NT2/D1 (cell line): ENCODE results near the gene NGRN.
A peak's percentile ranks its signal among the peaks of the same experiment; 100 is the strongest.
"Not testable (repeated sequence)": the region's sequence is repeated elsewhere in the genome, so short reads cannot be mapped to it uniquely, and the experiment has no call there.

Experiments used
- DNase-seq: peaks from one replicate; pipeline ENCODE4 v3.0.0-alpha.2; 2011; ENCODE audit warnings: low read depth, low spot score
- H3K27me3 ChIP-seq: 2 replicates; pipeline ENCODE4 v1.6.0; 2011; ENCODE audit warnings: mild to moderate bottlenecking; ENCODE audit not compliant: insufficient read length, insufficient read depth
- H3K36me3 ChIP-seq: 2 replicates; pipeline ENCODE4 v1.6.1; 2011; ENCODE audit warnings: mild to moderate bottlenecking, low read length, mixed read lengths; ENCODE audit not compliant: insufficient read depth, insufficient read length
- H3K4me1 ChIP-seq: 2 replicates; pipeline ENCODE4 v1.5.1; 2011; ENCODE audit not compliant: insufficient read depth, insufficient read length
- H3K4me3 ChIP-seq: 2 replicates; pipeline ENCODE4 v1.5.1; 2011; ENCODE audit warnings: low read depth; ENCODE audit not compliant: insufficient read length
- H3K9ac ChIP-seq: 2 replicates; pipeline ENCODE4 v1.6.0; 2011; ENCODE audit warnings: low read depth; ENCODE audit not compliant: insufficient read length
- H3K9me3 ChIP-seq: 2 replicates; pipeline ENCODE4 v1.5.1; 2011; ENCODE audit warnings: mild to moderate bottlenecking, low read length; ENCODE audit not compliant: insufficient read depth
- SUZ12 ChIP-seq: IDR thresholded peaks from 2 replicates; pipeline ENCODE4 v1.6.1; 2011; ENCODE audit not compliant: insufficient read length, insufficient read depth; ENCODE audit errors: extremely low read depth
- YY1 ChIP-seq: IDR thresholded peaks from 2 replicates; pipeline ENCODE4 v1.6.1; 2011; ENCODE audit not compliant: insufficient read length, insufficient read depth
- ZNF274 ChIP-seq: IDR thresholded peaks from 2 replicates; pipeline ENCODE4 v1.6.1; 2011; ENCODE audit warnings: mild to moderate bottlenecking, low read depth, low read length

The NGRN gene

DNA sequence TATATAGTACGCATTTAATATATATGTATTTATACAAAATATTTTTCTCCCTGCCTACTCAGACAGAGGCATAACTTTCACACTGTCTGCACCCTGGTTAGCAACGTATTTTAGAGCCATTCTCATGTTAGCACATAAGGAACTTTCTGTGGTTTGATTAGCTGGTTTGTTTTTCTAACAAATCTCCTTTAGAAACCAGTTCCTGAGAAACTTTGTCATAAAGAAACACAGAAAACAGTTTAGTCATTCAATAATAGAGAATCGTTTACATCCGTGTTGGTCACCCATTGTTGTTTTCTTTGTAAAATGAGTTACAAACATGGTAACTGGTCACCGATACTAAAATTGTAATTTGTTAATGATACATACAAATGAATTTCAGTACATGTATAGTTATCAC, 5.9 kb upstream of the NGRN start:
- Histone ChIP-seq H3K36me3 (no peaks in the 10 kb centered on the region), H3K9me3 (no peaks in the 10 kb centered on the region), H3K27me3 (no peaks in the 10 kb centered on the region), H3K4me1 (peaks cover 5% of the 10 kb centered on the region), H3K4me3 (no peak overlapping the region), H3K9ac (no peak overlapping the region)
- TF ChIP-seq ZNF274 (no peak), SUZ12 (no peak), YY1 (no peak)
- DNase-seq: no peak

DNA sequence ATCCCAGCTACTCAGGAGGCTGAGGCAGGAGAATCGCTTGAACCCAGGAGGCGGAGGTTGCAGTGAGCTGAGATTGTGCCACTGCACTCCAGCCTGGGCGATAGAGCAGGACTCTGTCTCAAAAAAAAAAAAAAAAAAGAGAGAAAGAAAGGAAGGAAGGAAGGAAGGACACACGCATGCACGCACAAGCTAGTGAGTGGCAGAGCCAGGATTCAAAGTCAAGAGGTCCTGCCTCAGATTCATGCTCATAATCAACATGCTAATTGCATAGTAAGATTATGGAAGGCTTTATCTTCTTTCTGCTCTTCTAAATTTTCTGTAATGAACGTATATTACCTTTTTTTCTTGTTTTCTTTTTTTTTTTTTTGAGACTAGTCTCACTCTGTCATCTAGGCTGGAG, 4.7 kb upstream of the NGRN start:
- not testable (repeated sequence) for H3K36me3 ChIP-seq, H3K9me3 ChIP-seq, H3K9ac ChIP-seq, H3K4me3 ChIP-seq, H3K4me1 ChIP-seq, H3K27me3 ChIP-seq, DNase-seq

DNA sequence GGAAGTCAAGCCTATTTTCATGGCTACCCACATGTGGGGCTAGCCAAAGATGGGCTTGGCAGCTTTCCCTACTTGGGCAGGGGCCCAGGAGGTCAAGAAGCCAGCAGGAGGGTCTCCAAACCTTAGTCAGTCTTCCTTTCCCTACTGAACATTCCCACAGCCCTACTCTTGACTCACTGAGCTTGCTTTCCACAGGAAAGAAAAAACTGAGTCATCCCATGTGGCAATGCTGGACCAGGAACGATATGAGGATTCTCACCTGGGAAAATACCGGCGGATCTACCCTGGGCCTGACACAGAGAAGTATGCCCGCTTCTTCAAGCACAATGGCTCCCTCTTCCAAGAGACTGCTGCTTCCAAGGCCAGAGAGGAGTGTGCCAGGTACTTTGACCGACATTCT, 3.7 kb upstream of the NGRN start:
- H3K9ac ChIP-seq: no peak overlapping the region
- H3K9me3 ChIP-seq: no peaks in the 10 kb centered on the region
- no peak overlapping the region for H3K4me3 ChIP-seq
- TF ChIP-seq SUZ12: no peak
- no peak for TF ChIP-seq YY1
- TF ChIP-seq ZNF274: no peak
- peaks cover 3% of the 10 kb centered on the region for H3K36me3 ChIP-seq
- DNase-seq: no peak
- H3K27me3 ChIP-seq: no peaks in the 10 kb centered on the region
- no peaks in the 10 kb centered on the region for H3K4me1 ChIP-seq

GRCh38 chr15:90262426-90262825, 3.0 kb upstream of the NGRN start:
- no peak for DNase-seq
- Histone ChIP-seq H3K9ac (no peak overlapping the region), H3K9me3 (no peaks in the 10 kb centered on the region), H3K27me3 (no peaks in the 10 kb centered on the region), H3K4me3 (no peak overlapping the region), H3K36me3 (peaks cover 9% of the 10 kb centered on the region), H3K4me1 (no peaks in the 10 kb centered on the region)
- no peak for TF ChIP-seq ZNF274
- no peak for TF ChIP-seq SUZ12
- no peak for TF ChIP-seq YY1

DNA sequence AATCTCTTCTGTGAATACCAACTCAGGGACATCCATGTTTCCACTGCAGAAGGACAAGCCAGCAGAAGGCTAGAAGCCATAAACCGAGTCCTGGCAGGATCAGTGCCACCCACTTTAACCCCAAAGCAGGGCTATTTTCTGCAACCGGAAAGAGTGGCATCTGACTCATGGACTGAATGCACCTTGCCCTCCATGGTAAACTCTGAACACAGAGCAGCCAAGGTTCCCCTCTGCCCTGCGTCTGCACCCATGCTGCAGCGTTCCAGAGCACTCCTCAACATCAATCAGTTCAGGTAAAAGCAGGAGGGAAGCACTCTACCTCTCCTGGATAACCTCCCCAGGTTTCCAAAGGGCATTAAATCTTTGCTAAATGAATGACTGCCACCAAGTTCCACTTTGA, 801 bp upstream of the NGRN start:
- no peak for DNase-seq
- H3K4me3 ChIP-seq: peak overlapping the region; percentile 87
- no peaks in the 10 kb centered on the region for H3K9me3 ChIP-seq
- H3K4me1 ChIP-seq: no peaks in the 10 kb centered on the region
- peaks cover 28% of the 10 kb centered on the region for H3K36me3 ChIP-seq
- H3K9ac ChIP-seq: peak overlapping the region; percentile 97
- no peaks in the 10 kb centered on the region for H3K27me3 ChIP-seq
- TF ChIP-seq SUZ12 (no peak), YY1 (no peak), ZNF274 (no peak)

DNA sequence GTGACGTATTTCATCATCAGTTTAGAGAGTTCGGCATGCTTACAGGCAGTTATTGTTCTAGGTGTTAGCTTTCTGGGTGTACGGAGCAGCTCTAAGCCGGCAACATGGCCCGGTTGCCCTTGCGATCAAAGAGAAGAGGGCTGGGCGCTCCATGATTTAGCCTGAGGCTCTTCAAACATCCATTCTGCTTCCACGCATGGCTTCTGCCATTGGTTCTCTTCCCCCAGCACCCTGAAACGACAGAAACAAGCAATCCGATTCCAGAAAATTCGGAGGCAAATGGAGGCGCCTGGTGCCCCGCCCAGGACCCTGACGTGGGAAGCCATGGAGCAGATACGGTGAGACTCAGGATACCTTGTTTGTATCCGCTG, 574 bp downstream of the NGRN start:
- Histone ChIP-seq H3K4me3 (peak overlapping the region; percentile 87), H3K9ac (peak overlapping the region; percentile 97), H3K4me1 (no peaks in the 10 kb centered on the region), H3K9me3 (no peaks in the 10 kb centered on the region), H3K27me3 (no peaks in the 10 kb centered on the region), H3K36me3 (peaks cover 41% of the 10 kb centered on the region)
- TF ChIP-seq ZNF274 (no peak), SUZ12 (no peak), YY1 (no peak)
- DNase-seq: no peak

DNA sequence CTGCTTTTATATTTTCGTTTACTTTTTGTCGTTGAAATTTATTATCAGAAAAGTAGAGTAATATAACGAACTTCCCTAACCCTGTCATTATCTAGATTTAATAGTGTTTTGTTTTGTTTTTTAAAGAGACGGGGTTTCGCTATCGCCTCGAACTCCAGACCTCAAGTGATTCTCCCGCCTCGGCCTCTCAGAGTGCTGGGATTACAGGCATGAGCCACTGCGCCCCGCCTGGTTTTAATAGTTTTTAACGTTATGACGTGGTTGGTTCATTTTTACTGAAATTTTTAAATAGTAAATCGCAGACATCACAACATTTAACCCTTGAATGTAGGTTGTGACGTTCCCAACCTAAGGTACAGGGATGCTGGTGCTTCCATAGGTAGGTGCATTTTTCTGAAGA, 1.0 kb downstream of the NGRN start:
- Histone ChIP-seq H3K27me3 (no peaks in the 10 kb centered on the region), H3K4me3 (peak overlapping the region; percentile 87), H3K9ac (peak overlapping the region; percentile 97), H3K36me3 (peaks cover 46% of the 10 kb centered on the region), H3K9me3 (no peaks in the 10 kb centered on the region), H3K4me1 (no peaks in the 10 kb centered on the region)
- no peak for TF ChIP-seq SUZ12
- TF ChIP-seq ZNF274: no peak
- TF ChIP-seq YY1: no peak
- no peak for DNase-seq

DNA sequence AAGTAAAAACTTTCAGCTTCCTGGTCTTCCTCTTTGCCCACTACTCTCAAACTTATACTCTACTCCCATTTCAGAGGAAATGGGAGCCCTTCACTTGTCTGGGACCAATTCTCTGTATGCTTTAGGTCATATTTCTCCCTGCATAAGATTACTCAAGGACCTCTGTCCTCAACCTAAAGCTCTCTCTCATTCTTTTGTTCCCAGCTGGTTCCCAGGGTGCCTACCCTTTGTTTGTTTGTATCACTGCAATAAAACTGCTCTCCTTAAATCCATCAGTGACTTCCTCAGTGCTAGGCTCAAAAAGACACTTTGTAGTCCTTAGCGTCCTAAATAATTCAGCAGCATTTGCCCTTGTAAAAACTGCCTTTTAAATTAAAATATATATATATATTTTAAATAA, 2.9 kb downstream of the NGRN start:
- no peak for TF ChIP-seq SUZ12
- TF ChIP-seq YY1: no peak
- no peak for TF ChIP-seq ZNF274
- Histone ChIP-seq H3K4me3 (no peak overlapping the region), H3K4me1 (no peaks in the 10 kb centered on the region), H3K27me3 (no peaks in the 10 kb centered on the region), H3K9me3 (no peaks in the 10 kb centered on the region), H3K36me3 (peaks cover 65% of the 10 kb centered on the region), H3K9ac (no peak overlapping the region)
- DNase-seq: no peak
